ENCODE measurements around the gene HSPA12B.

- TF ChIP-seq, protein P1, sequence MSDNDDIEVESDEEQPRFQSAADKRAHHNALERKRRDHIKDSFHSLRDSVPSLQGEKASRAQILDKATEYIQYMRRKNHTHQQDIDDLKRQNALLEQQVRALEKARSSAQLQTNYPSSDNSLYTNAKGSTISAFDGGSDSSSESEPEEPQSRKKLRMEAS (IDR thresholded peaks at IDR 0.05) = no peak
- no peak for TF ChIP-seq BCL3 (IDR thresholded peaks at IDR 0.05)
- no peak for TF ChIP-seq CTCF (IDR thresholded peaks at IDR 0.05)
- TF ChIP-seq RNF2 (IDR thresholded peaks at IDR 0.05; ENCODE audit: borderline replicate concordance, low read depth) = no peak
- TF ChIP-seq CEBPB (IDR thresholded peaks at IDR 0.05) = no peak
- TF ChIP-seq EP300 (IDR thresholded peaks at IDR 0.05) = no peak
- TF ChIP-seq USF2 (IDR thresholded peaks at IDR 0.05) = no peak
- TF ChIP-seq JUN (IDR thresholded peaks at IDR 0.05) = no peak
- no peak for TF ChIP-seq ZFP36 (IDR thresholded peaks at IDR 0.05; ENCODE audit: borderline replicate concordance, partially characterized antibody)
- no peak for TF ChIP-seq KDM1A (IDR thresholded peaks at IDR 0.05; ENCODE audit: low read depth)
- TF ChIP-seq MYC (IDR thresholded peaks at IDR 0.05; ENCODE audit: borderline replicate concordance, low read length) = no peak
These were observed 42.5 kb upstream of the HSPA12B start for GRCh38 chr20:3689978-3690377.
